Mesenchymal stem cell (in vitro differentiated cells and primary cell): ENCODE data around the gene CECR2.

Experiments used
- DNase-seq: peaks from one replicate; pipeline ENCODE4 v3.0.0-alpha.2; 2013
- H2AFZ ChIP-seq: one replicate; pipeline ENCODE4 v1.6.1; 2013; ENCODE audit warnings: low read depth, mild to moderate bottlenecking, control low read depth, inconsistent platforms, low read length, moderate library complexity
- H2AK5ac ChIP-seq: 2 replicates; pipeline ENCODE4 v1.6.1; 2013; ENCODE audit warnings: low read length, moderate library complexity, mild to moderate bottlenecking, inconsistent platforms; ENCODE audit not compliant: severe bottlenecking
- H2BK120ac ChIP-seq: one replicate; pipeline ENCODE4 v1.6.1; 2013; ENCODE audit warnings: low read depth, mild to moderate bottlenecking, inconsistent platforms, low read length, moderate library complexity
- H2BK12ac ChIP-seq, 2 experiments: one replicate each; pipeline ENCODE4 v1.6.1; 2013; ENCODE audit warnings: inconsistent platforms in 2 of 2, low read length in 2 of 2, mild to moderate bottlenecking in 2 of 2, moderate library complexity in 2 of 2, control low read depth in 1 of 2
- H2BK15ac ChIP-seq: one replicate; pipeline ENCODE4 v1.6.1; 2013; ENCODE audit warnings: mild to moderate bottlenecking, low read depth, inconsistent platforms; ENCODE audit not compliant: poor library complexity, severe bottlenecking
- H2BK5ac ChIP-seq: 2 replicates; pipeline ENCODE4 v1.6.1; 2013; ENCODE audit warnings: low read depth, mild to moderate bottlenecking, low read length, control low read depth, inconsistent platforms; ENCODE audit not compliant: poor library complexity, severe bottlenecking
- H3K14ac ChIP-seq, 2 experiments: one replicate each; pipeline ENCODE4 v1.6.1; 2013; ENCODE audit warnings: inconsistent platforms in 2 of 2, low read length in 2 of 2, control low read depth in 1 of 2, mild to moderate bottlenecking in 1 of 2, moderate library complexity in 1 of 2
- H3K18ac ChIP-seq, 2 experiments: one replicate each; pipeline ENCODE4 v1.6.1; 2013; ENCODE audit warnings: inconsistent platforms in 2 of 2, low read length in 2 of 2, control low read depth in 1 of 2, low read depth in 1 of 2, mild to moderate bottlenecking in 1 of 2
- H3K23ac ChIP-seq, 2 experiments: one replicate each; pipeline ENCODE4 v1.6.1; 2013; ENCODE audit warnings: inconsistent platforms in 2 of 2, low read length in 2 of 2, mild to moderate bottlenecking in 2 of 2, moderate library complexity in 2 of 2, control low read depth in 1 of 2
- H3K27ac ChIP-seq: 2 replicates; pipeline ENCODE4 v1.5.1; 2013; ENCODE audit warnings: mild to moderate bottlenecking, moderate library complexity, low read length, control low read depth, inconsistent platforms; ENCODE audit not compliant: poor library complexity, severe bottlenecking
- H3K27me3 ChIP-seq, 2 experiments: 2 replicates each; pipeline versions ENCODE4 v1.6.1 to v1.7.0; 2013; ENCODE audit warnings: low read length in 2 of 2, mild to moderate bottlenecking in 2 of 2, moderate library complexity in 2 of 2, control low read depth in 1 of 2, inconsistent platforms in 1 of 2; ENCODE audit not compliant: control insufficient read depth in 1 of 2, insufficient read depth in 1 of 2
- H3K36me3 ChIP-seq, 2 experiments: 2 replicates each; pipeline versions ENCODE4 v1.6.1 to v1.7.0; 2013; ENCODE audit warnings: low read length in 2 of 2, control low read depth in 1 of 2, inconsistent platforms in 1 of 2, low read depth in 1 of 2, mild to moderate bottlenecking in 1 of 2; ENCODE audit not compliant: insufficient read depth in 2 of 2, control insufficient read depth in 1 of 2
- H3K4ac ChIP-seq, 2 experiments: one replicate each; pipeline ENCODE4 v1.6.1; 2013; ENCODE audit warnings: inconsistent platforms in 2 of 2, low read length in 2 of 2, mild to moderate bottlenecking in 2 of 2, moderate library complexity in 2 of 2, control low read depth in 1 of 2, low read depth in 1 of 2
- H3K4me1 ChIP-seq: 2 replicates; pipeline ENCODE4 v1.6.1; 2013; ENCODE audit warnings: low read depth, low read length, control low read depth; ENCODE audit not compliant: control insufficient read depth, insufficient read depth
- H3K4me2 ChIP-seq: 2 replicates; pipeline ENCODE4 v1.6.1; 2013; ENCODE audit warnings: low read length, mild to moderate bottlenecking, inconsistent platforms; ENCODE audit not compliant: poor library complexity, severe bottlenecking
- H3K4me3 ChIP-seq, 2 experiments: 2 replicates each; pipeline versions ENCODE4 v1.5.1 to v1.7.0; 2013; ENCODE audit warnings: low read length in 2 of 2, mild to moderate bottlenecking in 2 of 2, control low read depth in 1 of 2, low read depth in 1 of 2; ENCODE audit not compliant: insufficient read depth in 1 of 2
- H3K79me1 ChIP-seq: replicated peaks from 2 replicates; pipeline ENCODE4 v1.6.1; 2013; ENCODE audit warnings: mild to moderate bottlenecking, control low read depth, low read length, inconsistent platforms; ENCODE audit not compliant: poor library complexity, severe bottlenecking
- H3K9ac ChIP-seq: 2 replicates; pipeline ENCODE4 v1.7.0; 2013; ENCODE audit warnings: mild to moderate bottlenecking, low read length, moderate library complexity
- H3K9me3 ChIP-seq: 2 replicates; pipeline ENCODE4 v1.7.0; 2013; ENCODE audit warnings: mild to moderate bottlenecking, low read length; ENCODE audit not compliant: control insufficient read depth
- H4K8ac ChIP-seq: one replicate; pipeline ENCODE4 v1.6.1; 2013; ENCODE audit warnings: inconsistent platforms, mild to moderate bottlenecking, low read length, moderate library complexity
- H4K91ac ChIP-seq: one replicate; pipeline ENCODE4 v1.6.1; 2013; ENCODE audit warnings: mild to moderate bottlenecking, low read length, inconsistent platforms
- WGBS: methylation state at CpG from one replicate; pipeline ENCODE4 v1.1.7; 2013; ENCODE audit warnings: mixed read lengths; 5-methylcytosine and 5-hydroxymethylcytosine counted together

CECR2 gene

DNA sequence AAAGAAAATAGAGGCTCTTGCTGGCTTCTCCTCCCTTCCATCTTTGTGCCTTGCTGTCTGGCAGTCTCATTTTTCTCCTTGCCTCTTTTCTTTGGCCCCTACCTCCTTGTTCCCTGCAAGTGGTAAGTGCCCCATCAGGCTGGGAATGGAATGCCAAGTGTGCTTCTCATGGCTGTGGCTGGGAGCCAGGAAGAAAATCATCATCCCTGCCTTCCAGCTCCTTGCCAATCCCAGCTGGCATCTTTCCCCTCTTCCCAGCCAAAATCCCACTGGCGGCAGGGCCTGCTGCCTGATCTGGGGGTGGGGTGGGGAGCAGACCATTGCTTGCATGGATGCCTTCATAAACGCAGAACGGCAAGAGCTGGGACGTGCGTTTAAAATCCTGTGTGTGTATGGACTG lies 167.0 kb downstream of the CECR2 start:
- DNase-seq, result no peak
- no peak overlapping the region for H3K9ac ChIP-seq
- no peaks in the 10 kb centered on the region for H3K36me3 ChIP-seq
- WGBS, result 99% methylated on average over 5 of the region's 5 CpGs
- no peak overlapping the region for H2BK15ac ChIP-seq
- H4K8ac ChIP-seq, result no peak overlapping the region
- no peak overlapping the region for H3K14ac ChIP-seq
- H3K9me3 ChIP-seq, result no peaks in the 10 kb centered on the region
- H3K23ac ChIP-seq, result no peak overlapping the region
- no peak overlapping the region for H3K27ac ChIP-seq
- no peak overlapping the region for H2BK5ac ChIP-seq
- H2AFZ ChIP-seq, result no peak overlapping the region
- no peak overlapping the region for H3K4me2 ChIP-seq
- no peak overlapping the region for H2BK12ac ChIP-seq
- no peaks in the 10 kb centered on the region for H3K79me1 ChIP-seq
- H3K4ac ChIP-seq, result no peak overlapping the region
- H3K27me3 ChIP-seq, result peaks cover 3 to 12% of the 10 kb centered on the region in 2 experiments
- H2AK5ac ChIP-seq, result no peak overlapping the region
- no peak overlapping the region for H3K4me3 ChIP-seq
- no peak overlapping the region for H4K91ac ChIP-seq
- H2BK120ac ChIP-seq, result no peak overlapping the region
- no peaks in the 10 kb centered on the region for H3K4me1 ChIP-seq
- H3K18ac ChIP-seq, result no peak overlapping the region

GRCh38 chr22:17537155-17537554 lies 167.9 kb downstream of the CECR2 start:
- H2BK5ac ChIP-seq, result no peak overlapping the region

DNA sequence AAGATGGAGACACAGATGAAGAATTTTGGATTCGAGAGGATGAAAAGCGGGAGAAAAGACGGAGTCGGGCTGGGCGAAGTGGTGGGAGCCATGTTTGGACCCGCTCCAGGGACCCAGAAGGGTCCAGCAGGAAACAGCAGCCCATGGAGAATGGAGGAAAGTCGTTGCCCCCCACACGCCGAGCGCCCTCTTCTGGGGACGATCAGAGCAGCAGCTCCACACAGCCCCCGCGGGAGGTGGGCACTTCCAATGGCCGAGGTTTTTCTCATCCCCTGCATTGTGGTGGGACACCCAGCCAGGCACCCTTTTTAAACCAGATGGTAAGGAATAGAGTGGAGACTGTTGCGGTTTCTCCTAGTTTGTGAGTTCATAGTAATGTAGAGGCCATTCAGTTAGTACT lies 171.2 kb downstream of the CECR2 start:
- Histone ChIP-seq H3K27ac (no peak overlapping the region), H3K4me2 (no peak overlapping the region), H3K27me3 (peaks cover 3 to 16% of the 10 kb centered on the region in 2 experiments), H3K36me3 (no peaks in the 10 kb centered on the region), H3K23ac (no peak overlapping the region), H3K9me3 (no peaks in the 10 kb centered on the region), H3K79me1 (no peaks in the 10 kb centered on the region), H2AK5ac (no peak overlapping the region), H2BK15ac (no peak overlapping the region), H2BK120ac (no peak overlapping the region), H4K8ac (no peak overlapping the region), H3K4ac (no peak overlapping the region), H4K91ac (no peak overlapping the region), H3K4me3 (no peak overlapping the region), H3K14ac (no peak overlapping the region), H2BK5ac (no peak overlapping the region), H3K4me1 (no peaks in the 10 kb centered on the region), H3K18ac (no peak overlapping the region), H2BK12ac (no peak overlapping the region), H3K9ac (no peak overlapping the region), H2AFZ (no peak overlapping the region)
- DNase-seq, result no peak
- 90% methylated on average over 15 of the region's 15 CpGs for WGBS

More at GRCh38 chr22:17537155-17537554, 167.9 kb downstream of the CECR2 start:
- no peak overlapping the region for H2AK5ac ChIP-seq
- H3K27ac ChIP-seq, result no peak overlapping the region
- no peak overlapping the region for H4K8ac ChIP-seq
- H3K9me3 ChIP-seq, result no peaks in the 10 kb centered on the region
- no peak overlapping the region for H4K91ac ChIP-seq
- H3K27me3 ChIP-seq, result peaks cover 3 to 16% of the 10 kb centered on the region in 2 experiments
- no peak overlapping the region for H2BK15ac ChIP-seq
- no peak overlapping the region for H2BK120ac ChIP-seq
- H2BK12ac ChIP-seq, result no peak overlapping the region
- DNase-seq, result no peak
- H3K18ac ChIP-seq, result no peak overlapping the region
- no peak overlapping the region for H3K14ac ChIP-seq
- H2AFZ ChIP-seq, result no peak overlapping the region
- no peaks in the 10 kb centered on the region for H3K36me3 ChIP-seq
- H3K4me3 ChIP-seq, result no peak overlapping the region
- no peak overlapping the region for H3K4me2 ChIP-seq
- no peaks in the 10 kb centered on the region for H3K79me1 ChIP-seq
- H3K23ac ChIP-seq, result no peak overlapping the region
- WGBS, result 88% methylated on average over 2 of the region's 2 CpGs
- no peak overlapping the region for H3K9ac ChIP-seq
- no peaks in the 10 kb centered on the region for H3K4me1 ChIP-seq
- H3K4ac ChIP-seq, result no peak overlapping the region

DNA sequence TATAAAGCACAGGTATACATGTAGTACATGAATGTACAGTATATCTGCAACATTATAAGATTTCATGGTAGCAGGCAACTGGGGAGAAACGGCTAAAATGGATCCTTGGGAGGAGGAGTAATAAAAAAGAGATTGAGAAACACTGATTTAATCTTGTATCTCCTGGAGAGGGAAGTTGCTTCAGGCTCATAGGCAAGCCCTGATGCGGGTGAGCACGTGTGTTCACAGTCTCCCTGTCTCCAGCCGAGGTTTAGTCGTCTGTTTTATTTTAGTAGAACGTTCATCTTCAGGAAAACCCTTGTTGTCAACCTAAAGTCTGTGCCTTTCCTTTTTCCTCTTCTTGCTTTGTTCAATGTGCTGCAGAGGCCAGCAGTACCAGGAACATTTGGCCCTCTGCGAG lies 172.2 kb downstream of the CECR2 start:
- Histone ChIP-seq H3K9ac (no peak overlapping the region), H3K79me1 (no peaks in the 10 kb centered on the region), H2AFZ (no peak overlapping the region), H3K27me3 (peaks cover 0 to 16% of the 10 kb centered on the region in 2 experiments), H3K36me3 (no peaks in the 10 kb centered on the region), H2BK12ac (no peak overlapping the region), H3K4ac (no peak overlapping the region), H3K4me2 (no peak overlapping the region), H4K8ac (no peak overlapping the region), H3K14ac (no peak overlapping the region), H4K91ac (no peak overlapping the region), H2BK120ac (no peak overlapping the region), H2AK5ac (no peak overlapping the region), H3K4me1 (no peaks in the 10 kb centered on the region), H2BK15ac (no peak overlapping the region), H3K9me3 (no peaks in the 10 kb centered on the region), H3K4me3 (no peak overlapping the region), H3K27ac (no peak overlapping the region), H3K18ac (no peak overlapping the region), H2BK5ac (no peak overlapping the region), H3K23ac (no peak overlapping the region)
- no peak for DNase-seq
- 91% methylated on average over 7 of the region's 7 CpGs for WGBS
